HG02840 (cell line): ENCODE data around the gene ENDOD1.

ENCODE experiments used
- ATAC-seq: cut with Tn5 transposase; IDR thresholded peaks from one replicate; pipeline ENCODE4 v1.9.1; 2021; ENCODE audit warnings: mild to moderate bottlenecking, moderate library complexity, moderate number of reproducible peaks; ENCODE audit not compliant: unreplicated experiment, low FRiP score

ENDOD1 gene

DNA sequence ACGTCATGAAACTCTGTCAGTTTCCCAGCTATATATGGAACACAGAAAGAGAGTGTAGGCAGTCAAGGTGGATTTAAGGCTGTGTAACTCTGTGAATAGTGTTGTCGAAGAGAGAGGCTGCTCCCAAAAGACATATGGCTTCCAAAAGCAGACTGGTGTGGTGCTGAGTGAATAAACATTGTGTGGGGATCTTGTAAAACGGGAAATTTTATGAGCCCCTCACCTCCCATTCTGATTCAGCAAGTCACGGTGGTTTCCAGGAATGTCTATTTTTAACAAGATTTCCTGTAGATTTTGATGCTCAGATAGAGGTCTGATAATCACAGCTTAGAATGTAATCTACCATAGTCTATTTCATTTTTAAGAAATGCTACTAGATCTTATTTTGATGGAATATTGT is 73.5 kb downstream of the ENDOD1 start:
- ATAC-seq, result no peak

DNA sequence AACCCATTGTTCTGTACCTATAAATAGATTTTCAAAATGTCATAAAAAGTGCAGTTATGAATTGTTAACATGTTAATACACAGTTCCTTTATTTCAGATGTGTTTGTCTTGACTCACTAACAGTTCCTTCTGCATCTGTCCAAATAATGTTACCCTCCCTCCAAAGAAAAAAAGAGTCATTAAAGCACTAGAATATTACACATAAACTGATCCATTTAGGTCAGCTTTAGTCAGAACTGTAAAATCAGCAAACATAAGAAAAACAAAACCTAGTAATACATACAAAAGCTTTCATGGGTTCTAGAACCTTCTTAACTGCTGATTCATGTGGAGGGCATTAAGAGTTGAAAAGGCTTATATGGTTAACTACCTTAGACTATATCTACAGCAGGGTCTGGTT is 76.0 kb downstream of the ENDOD1 start:
- ATAC-seq, result no peak

DNA sequence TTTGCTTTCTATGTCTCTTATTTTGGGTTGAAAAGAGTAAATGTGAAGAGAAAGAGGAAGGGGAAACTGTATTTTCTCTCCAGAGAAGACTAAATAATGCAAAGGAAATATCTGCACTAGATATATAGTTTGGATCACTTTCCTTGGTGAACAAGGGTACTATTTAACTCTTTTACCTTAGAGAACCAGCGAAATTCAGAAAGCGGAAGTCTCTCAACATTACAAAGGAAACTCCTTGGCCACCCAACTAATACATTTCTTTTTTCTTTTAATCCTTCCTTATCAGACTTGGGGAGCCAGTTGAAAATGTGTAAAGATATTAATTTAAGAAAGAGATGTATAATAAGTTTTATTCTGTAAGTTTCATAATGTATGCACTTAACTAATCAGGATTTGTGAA is 77.1 kb downstream of the ENDOD1 start:
- ATAC-seq, result no peak

DNA sequence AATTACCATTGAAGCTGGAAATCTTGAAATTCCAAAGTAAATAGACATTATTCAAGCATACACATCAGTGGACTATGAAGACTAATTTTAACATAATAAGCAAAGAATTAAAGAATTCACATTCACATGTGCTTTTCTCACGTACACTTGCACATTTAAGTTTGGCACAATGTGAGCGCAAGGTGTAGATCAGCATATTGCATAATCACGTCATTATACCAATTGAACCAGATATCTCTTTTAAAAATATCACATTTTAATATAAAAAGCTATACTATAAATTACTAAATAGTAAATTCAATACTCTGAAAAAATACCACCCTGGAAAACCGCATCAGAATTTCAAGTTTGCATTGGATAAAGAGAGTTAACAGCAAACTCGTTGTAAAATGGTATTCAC is 80.6 kb downstream of the ENDOD1 start:
- no peak for ATAC-seq

DNA sequence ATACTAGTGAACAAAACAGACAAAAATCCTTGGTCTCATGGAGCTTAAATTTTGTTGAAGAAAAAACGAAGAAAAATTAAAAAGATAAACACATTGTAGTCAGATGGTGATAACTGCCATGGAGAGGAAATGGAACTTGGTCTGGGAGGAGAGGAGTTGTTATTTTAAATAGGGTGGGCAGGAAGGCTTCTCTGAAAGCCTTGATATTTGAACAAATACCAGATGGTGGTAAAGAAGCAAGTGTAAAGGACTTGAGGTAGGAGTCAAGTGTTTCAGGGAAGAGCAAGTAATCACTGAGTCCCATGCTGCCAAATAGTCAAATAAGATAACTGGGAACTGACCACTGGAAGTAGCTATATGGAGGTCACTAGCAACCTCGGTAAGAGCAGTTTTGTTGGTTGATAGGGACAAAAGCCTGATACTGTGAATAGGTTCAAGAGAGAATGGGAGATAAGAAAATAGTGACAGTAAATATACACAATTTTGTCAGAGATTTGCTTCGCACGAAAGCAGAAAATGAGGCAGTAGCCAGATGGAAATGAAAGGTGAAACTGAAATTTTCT is 86.3 kb downstream of the ENDOD1 start:
- ATAC-seq, result no peak
